ENCODE data around the gene GAS5. TPM values are rescaled to one million over a fixed set of nuclear protein-coding genes. Genes with fewer than 3 reads are reported as not detected.

The GAS5 gene
- polyA plus RNA-seq, 1 of the 3 experiments (the other 2 are of a cell fraction) = 961 TPM

GRCh38 chr1:173871091-173871490 lies 3.3 kb upstream of the GAS5 start:
- TF ChIP-seq RXRA (IDR thresholded peaks at IDR 0.05; ENCODE audit: borderline replicate concordance, low read depth) (no peak), MAX (IDR thresholded peaks at IDR 0.05; ENCODE audit: low read depth) (no peak), CTCF (IDR thresholded peaks at IDR 0.05) (no peak), MXI1 (IDR thresholded peaks at IDR 0.05; ENCODE audit: low read depth, low read length) (no peak), CHD2 (IDR thresholded peaks at IDR 0.05; ENCODE audit: low read length, partially characterized antibody) (no peak), EZH2phosphoT487 (IDR thresholded peaks at IDR 0.05; ENCODE audit: borderline replicate concordance, low read depth) (no peak)
- POLR2A ChIA-PET = no interaction called here

GRCh38 chr1:173870252-173871075 lies 2.7 kb upstream of the GAS5 start:
- peaks cover 39% of the 10 kb centered on the region for H3K79me2 ChIP-seq (ENCODE audit: insufficient read depth)
- H3K4me3 ChIP-seq (ENCODE audit: low read depth in 2 of 2, low read length in 1 of 2) = no peak overlapping the region
- H3K36me3 ChIP-seq (replicated peaks in 1 of 2; ENCODE audit: control insufficient read depth in 1 of 2, insufficient read depth in 2 of 2, low read length in 1 of 2) = peaks cover 37 to 48% of the 10 kb centered on the region in 2 experiments
- H2AFZ ChIP-seq (ENCODE audit: low read depth) = no peak overlapping the region
- 94% methylated on average over 15 of the region's 15 CpGs for WGBS (ENCODE audit: low lambda C conversion rate)
- no peak overlapping the region for H3K4me2 ChIP-seq
- peaks cover 36% of the 10 kb centered on the region for H3F3A ChIP-seq (replicated peaks; ENCODE audit: insufficient read depth)
- H4K20me1 ChIP-seq (ENCODE audit: insufficient read depth) = peaks cover 18% of the 10 kb centered on the region
- H3K9me2 ChIP-seq = no peaks in the 10 kb centered on the region
- peak; percentile 36 for DNase-seq
- H3K4me1 ChIP-seq (ENCODE audit: control insufficient read depth in 1 of 2, insufficient read depth in 2 of 2, low read depth in 1 of 2, low read length in 1 of 2) = peaks cover 5 to 27% of the 10 kb centered on the region in 2 experiments; a peak in 2 of 4 replicates
- no peaks in the 10 kb centered on the region for H3K27me3 ChIP-seq (ENCODE audit: insufficient read depth)
- H3K9ac ChIP-seq = no peak overlapping the region
- TF ChIP-seq FOXM1 (IDR thresholded peaks at IDR 0.05; ENCODE audit: low read depth) (no peak), GATA2 (CRISPR knock-in tag; IDR thresholded peaks at IDR 0.05) (peak; percentile 55)
- CTCF ChIA-PET = interaction anchor here (0.6 kb wide), 1 partner anchor 281 kb away, joined by 3 read pairs; no protein-coding TSS in a partner anchor
- H3K27ac ChIP-seq (ENCODE audit: low read depth in 2 of 2, low read length in 1 of 2) = peak overlapping the region in 1 of 2 experiments; percentile 97; a peak in 2 of 4 replicates
- H3K9me3 ChIP-seq = no peaks in the 10 kb centered on the region
- POLR2A ChIA-PET = no interaction called here

More at GRCh38 chr1:173871091-173871490, 3.3 kb upstream of the GAS5 start:
- Histone ChIP-seq H3K4me1 (ENCODE audit: control insufficient read depth in 1 of 2, insufficient read depth in 2 of 2, low read depth in 1 of 2, low read length in 1 of 2) (peaks cover 5 to 21% of the 10 kb centered on the region in 2 experiments; a peak in 2 of 4 replicates), H3K79me2 (ENCODE audit: insufficient read depth) (peaks cover 33% of the 10 kb centered on the region), H3K27ac (ENCODE audit: low read depth in 2 of 2, low read length in 1 of 2) (peak overlapping the region in 1 of 2 experiments; percentile 97; a peak in 2 of 4 replicates), H3K4me2 (no peak overlapping the region), H3K36me3 (replicated peaks in 1 of 2; ENCODE audit: control insufficient read depth in 1 of 2, insufficient read depth in 2 of 2, low read length in 1 of 2) (peaks cover 30 to 48% of the 10 kb centered on the region in 2 experiments), H3K9me3 (no peaks in the 10 kb centered on the region), H4K20me1 (ENCODE audit: insufficient read depth) (peaks cover 12% of the 10 kb centered on the region), H3K9ac (no peak overlapping the region), H2AFZ (ENCODE audit: low read depth) (no peak overlapping the region), H3K4me3 (ENCODE audit: low read depth in 2 of 2, low read length in 1 of 2) (no peak overlapping the region), H3F3A (replicated peaks; ENCODE audit: insufficient read depth) (peaks cover 30% of the 10 kb centered on the region), H3K27me3 (ENCODE audit: insufficient read depth) (no peaks in the 10 kb centered on the region), H3K9me2 (no peaks in the 10 kb centered on the region)
- CTCF ChIA-PET = no interaction called here
- no peak for DNase-seq
- WGBS (ENCODE audit: low lambda C conversion rate) = 84% methylated on average over 5 of the region's 5 CpGs

All from SK-N-SH (cell line).